Right kidney (tissue), 1 donor: Measurements from ENCODE around the gene MACROD1.
"Not testable (repeated sequence)": the region's sequence is repeated elsewhere in the genome, so short reads cannot be mapped to it uniquely, and the experiment has no call there.

ENCODE experiments used
- DNase-seq: peaks from one replicate; pipeline ENCODE4 v3.0.0-alpha.2; 2016

Gene MACROD1

GRCh38 chr11:63997801-63998337 is 168.0 kb downstream of the MACROD1 start:
- no peak for DNase-seq

DNA sequence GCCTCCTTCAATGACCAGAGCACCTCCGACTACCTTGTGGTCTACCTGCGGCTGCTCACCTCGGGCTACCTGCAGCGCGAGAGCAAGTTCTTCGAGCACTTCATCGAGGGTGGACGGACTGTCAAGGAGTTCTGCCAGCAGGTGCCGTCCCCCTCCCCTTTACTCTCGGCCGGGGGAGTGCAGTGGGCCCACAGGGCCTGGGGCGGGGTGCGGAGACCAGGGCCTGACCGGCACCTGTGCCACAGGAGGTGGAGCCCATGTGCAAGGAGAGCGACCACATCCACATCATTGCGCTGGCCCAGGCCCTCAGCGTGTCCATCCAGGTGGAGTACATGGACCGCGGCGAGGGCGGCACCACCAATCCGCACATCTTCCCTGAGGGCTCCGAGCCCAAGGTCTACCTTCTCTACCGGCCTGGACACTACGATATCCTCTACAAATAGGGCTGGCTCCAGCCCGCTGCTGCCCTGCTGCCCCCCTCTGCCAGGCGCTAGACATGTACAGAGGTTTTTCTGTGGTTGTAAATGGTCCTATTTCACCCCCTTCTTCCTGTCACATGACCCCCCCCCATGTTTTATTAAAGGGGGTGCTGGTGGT is 168.7 kb downstream of the MACROD1 start:
- no peak for DNase-seq

GRCh38 chr11:63996512-63996911 is 169.4 kb downstream of the MACROD1 start:
- DNase-seq, result no peak

DNA sequence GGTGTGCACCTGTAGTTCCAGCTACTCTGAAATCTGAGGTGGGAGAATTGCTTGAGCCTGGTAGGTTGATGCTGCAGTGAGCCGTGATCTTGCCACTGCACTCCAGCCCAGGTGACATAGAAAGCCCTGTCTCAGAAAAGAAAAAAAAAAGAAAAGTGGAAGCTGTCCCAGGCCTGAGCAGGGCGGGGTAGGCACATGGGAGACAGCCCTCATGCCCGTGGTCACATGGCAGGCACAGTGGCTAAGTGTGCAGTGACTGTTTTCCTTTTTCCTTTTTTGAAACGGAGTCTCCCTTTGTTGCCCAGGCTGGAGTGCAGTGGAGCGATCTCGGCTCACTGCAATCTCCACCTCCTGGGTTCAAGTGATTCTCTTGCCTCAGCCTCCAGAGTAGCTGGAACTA is 171.9 kb downstream of the MACROD1 start:
- DNase-seq, result no peak

- no peak for DNase-seq
Measured at GRCh38 chr11:63993100-63993499, 172.8 kb downstream of the MACROD1 start.

- no peak for DNase-seq
Measured at GRCh38 chr11:63991558-63991957, 174.4 kb downstream of the MACROD1 start.

- no peak for DNase-seq
Measured at GRCh38 chr11:63986932-63987513, 178.9 kb downstream of the MACROD1 start.

DNA sequence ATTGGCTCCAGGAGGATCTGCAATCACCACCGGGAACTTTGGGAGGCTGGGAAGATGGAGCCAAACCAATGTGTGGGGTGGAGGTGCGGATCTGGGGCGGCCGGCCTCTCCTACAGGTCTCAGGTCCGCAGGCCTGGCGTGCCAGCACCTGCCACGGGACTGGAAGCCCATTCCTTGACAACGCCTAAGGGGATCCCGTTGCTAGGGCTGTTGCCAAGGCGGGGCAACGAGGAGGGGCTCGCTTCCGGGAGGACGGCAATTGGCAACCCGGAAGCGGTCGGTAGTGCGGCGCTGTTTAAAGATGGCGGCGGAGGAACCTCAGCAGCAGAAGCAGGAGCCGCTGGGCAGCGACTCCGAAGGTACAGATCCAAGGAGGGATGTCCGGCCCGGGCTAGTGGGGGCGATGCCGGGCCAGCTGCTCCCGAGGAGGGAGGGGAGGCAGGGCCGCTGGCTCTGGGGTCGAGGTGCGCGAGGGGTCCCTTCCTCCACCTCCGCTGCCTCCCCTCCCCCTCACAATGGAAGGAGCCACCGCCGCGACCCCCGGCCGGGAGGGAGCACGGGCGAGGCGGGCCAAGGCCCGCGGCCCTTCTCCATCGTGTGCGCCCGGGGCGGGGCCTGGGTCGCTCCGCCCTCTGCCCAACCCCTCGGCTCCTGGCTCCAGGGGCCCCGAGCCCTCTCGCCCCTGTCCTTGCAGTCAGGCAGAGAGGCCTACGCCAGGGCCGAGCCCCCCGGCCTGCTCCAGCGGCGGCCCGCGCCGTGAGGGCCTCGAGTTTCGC is 179.6 kb downstream of the MACROD1 start, which contains the start of gene OTUB1:
Gene OTUB1 (plus strand): TSS at position 283 of the 776 bp plus-strand sequence. CDS start 19 bp downstream, at position 302.
- DNase-seq, result peak; percentile 93

DNA sequence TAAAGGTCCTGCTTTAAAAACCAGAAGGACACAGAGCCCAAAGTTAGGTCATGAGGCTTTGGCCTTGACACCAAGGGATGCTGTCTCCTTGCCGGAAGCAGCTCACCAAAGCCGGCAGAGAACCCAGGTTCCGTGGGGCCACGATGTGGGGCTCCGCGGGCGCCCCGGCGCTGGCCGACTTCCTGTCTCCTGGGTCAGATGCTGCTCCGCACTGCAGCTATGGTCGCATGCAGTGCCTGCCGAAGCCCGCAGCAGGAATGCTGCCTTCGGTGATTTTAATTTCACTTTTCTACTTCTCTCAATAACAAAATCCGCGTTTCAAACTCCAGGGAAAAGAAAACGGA is 180.1 kb downstream of the MACROD1 start:
- peak; percentile 81 for DNase-seq

DNA sequence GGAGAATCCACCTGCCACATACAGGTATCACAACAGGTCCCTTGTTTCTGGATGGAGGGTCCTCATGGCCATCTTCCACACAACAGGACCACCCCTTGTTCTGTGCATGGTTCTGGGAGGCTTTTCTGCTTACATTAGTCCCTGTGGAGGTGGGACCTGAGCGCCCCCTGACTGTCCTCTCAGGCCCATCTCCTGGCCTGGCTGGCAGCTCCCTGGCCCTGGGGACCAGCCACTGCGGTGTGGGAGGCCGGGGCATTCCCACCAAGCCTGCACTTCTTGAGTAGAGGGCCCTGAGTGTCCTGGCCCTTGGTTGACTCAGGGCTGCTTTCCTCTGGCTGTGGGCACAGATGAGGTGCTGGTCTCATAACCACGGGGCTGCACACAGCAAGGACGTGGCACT is 186.5 kb downstream of the MACROD1 start:
- DNase-seq, result no peak

DNA sequence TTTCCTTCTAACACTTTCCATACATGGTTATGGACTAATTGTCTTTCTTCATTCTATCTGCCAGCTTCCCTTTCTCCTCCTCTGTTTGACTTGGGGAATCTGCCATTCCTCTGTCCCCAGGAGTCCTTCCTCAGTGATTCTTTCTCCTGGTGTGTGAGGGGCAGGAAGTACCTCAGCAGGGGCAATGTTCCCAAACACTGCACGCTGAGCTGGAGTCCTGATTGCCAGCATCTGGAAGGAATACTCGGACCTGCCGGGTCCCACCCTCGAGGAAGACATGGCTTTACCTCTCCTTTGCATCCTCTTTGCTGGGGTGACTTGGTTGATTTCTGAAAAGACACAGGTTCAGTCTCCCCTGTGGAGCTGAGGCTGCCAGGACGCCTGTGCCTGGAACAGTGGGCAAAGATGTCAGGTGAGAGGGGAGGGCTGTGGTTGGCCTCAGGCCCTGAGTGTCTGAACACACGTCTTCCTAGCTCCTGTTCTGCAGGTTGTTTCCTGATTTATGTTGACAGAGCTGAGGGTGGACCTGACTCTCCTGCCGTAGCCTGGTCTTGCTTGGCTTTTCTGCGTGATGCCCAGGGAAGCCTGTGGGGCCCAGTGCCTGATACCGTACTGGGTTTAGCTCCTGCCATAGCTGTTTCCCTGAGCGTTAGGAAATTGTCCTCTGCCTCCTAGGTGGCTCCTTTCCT is 187.2 kb downstream of the MACROD1 start:
- DNase-seq, result no peak

DNA sequence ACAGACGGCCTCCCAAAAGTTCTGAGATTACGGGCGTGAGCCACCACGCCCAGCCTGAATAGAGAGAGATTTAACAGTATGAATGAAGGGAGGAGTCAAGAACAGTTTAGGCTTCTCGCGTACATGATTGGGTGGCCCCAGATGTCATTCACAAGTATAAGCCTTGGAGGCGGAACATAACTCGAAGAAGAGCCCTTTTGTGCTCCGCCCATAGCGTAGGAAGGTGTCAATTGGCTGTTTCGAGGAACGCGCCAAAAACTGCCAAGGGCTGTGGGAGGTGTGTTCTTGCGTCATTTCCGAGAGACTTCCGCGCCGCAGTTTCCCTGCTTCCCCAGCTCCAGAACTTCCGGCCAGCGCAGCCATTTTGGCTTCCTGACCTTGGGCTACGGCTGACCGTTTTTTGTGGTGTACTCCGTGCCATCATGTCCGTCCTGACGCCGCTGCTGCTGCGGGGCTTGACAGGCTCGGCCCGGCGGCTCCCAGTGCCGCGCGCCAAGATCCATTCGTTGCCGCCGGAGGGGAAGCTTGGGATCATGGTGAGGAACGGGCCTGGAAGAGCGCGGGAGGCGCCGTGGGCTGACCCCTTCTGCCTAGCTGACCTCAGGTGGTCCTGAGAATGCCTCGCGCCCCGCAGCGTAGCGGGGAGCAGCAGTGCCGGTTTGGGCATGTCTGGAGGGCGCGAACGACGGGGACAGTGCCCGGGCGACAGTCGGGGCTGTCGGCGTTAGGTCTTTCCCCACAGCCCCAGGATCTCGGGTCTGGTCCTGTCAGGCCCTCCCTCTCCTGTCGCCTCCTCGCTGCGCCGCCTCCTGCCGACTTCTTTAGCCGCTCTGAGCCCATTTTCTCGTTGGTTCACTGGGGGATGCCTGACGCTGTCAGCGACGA is 191.4 kb downstream of the MACROD1 start, which contains the start of gene COX8A:
Gene COX8A (plus strand): TSS at position 362 of the 885 bp plus-strand sequence. CDS start 61 bp downstream, at position 423.
- peak; percentile 96 for DNase-seq

DNA sequence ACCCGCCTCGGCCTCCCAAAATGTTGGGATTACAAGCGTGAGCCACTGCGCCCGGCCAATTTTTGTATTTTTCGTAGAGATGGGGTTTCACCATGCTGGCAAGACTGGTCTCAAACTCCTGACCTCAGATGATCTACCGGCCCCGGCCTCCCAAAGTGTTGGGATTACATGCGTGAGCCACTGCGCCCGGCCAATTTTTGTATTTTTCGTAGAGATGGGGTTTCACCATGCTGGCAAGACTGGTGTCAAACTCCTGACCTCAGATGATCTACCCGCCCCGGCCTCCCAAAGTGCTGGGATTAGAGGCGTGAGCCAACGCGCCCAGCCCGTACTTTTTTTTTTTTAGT is 192.0 kb downstream of the MACROD1 start:
- DNase-seq, result not testable (repeated sequence)

DNA sequence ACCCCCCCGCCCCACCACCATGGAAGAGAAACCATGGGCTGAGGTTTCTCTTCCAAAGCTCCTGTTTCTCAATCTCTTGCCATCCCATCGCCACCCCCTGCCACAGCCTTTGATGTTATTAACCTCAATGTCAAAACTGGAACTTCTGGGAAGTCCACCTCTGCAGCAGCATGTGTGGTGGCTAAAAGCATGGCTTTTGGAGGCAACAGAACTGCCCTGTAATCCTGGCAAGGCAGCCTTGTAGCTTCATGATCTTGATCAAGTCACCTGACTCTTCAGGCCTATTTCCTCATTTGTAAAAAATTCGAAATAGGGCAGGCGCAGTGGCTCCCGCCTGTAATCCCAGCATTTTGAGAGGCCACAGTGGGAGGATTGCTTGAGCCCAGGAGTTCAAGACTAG is 195.0 kb downstream of the MACROD1 start:
- DNase-seq, result no peak

DNA sequence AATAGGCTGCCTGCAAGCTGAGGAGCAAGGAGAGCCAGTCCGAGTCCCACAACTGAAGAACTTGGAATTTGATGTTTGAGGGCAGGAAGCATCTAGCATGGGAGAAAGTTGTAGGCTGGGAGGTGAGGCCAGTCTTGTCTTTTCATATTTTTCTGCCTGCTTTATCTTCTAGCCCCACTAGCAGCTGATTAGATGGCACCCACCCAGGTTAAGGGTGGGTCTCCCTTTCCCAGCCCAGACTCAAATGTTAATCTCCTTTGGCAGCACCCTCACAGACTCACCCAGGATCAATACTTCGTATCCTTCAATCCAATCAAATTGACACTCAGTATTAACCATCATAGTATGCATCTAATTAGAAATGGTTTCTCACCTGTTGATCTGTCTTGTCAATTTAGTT is 196.5 kb downstream of the MACROD1 start:
- DNase-seq, result no peak

- DNase-seq, result no peak
Measured at GRCh38 chr11:63966444-63966843, 199.5 kb downstream of the MACROD1 start.

DNA sequence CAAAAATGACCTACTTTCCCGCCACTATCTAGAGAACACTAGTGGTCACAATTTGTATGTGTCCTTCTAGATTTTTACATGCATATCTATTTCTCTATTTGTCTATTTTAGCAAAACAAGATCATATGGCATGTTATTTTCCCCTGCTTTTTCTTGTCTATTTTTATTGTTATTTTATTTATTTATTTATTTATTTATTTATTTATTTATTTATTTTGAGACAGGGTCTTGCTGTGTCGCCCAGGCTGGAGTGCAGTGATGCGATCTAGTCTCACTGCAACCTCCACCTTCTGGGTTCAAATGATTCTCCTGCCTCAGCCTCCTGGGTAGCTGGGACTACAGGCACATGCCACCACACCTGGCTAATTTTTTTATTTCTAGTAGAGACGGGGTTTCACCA is 202.0 kb downstream of the MACROD1 start:
- DNase-seq, result not testable (repeated sequence)

DNA sequence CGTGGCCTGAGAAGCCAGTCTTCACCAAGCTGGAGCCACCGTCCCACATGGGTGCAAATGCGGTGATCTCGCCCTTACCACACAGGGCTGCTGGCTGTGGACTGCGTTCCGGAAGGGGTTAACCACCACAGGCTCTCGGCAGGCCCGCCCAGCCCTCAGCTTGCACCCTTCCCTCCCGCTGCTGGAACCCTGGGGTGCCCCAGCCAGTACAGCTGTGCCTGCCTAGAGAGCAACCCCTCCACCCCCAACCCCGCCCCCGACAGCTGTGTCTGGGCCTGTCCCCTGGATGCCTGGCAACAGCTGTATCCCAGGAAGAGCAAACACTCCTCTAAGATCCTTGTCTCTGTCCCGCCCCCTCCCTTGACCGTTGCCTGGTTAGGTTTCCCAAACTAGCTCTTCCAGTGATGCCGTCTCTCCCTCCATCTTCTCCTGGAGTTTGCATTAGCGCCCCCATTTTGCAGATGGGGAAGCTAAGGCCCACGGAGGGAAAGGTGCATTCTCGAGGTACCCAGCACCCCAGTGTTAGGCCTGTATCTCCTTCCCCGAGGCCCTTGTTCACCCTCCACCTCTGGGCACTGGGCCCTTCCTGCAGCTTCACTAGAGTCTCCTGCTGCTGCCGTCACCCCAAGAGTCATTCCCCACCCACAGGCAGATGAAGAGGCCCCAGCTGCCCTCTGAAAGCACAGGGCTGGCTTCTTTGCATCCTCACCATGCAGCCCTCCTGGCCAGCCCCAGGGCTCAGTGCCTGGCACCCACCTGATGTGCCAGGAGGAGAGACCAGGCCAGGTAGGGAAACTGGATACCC is 204.1 kb downstream of the MACROD1 start:
- DNase-seq, result no peak

GRCh38 chr11:63958008-63958407 is 207.9 kb downstream of the MACROD1 start:
- DNase-seq, result no peak

DNA sequence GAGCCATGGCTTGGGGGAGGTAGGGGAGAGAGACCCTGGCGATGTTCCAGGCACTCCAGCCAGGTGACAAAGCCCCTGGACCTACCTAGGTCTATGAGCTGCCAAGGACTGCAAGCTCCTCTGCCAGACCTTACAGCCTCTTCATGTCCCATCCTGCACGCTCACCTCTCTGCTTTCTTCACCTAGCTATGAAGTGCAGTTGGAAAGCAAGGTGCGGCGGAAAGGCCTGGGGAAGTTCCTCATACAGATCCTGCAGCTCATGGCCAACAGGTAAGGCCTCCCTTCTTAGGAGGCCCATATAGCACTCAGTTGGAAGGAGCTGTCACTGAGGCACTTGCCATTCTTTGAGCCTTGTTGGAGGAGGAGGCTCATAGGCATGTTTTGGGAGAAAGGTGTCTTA is 213.3 kb downstream of the MACROD1 start:
- no peak for DNase-seq
